ENCODE measurements around the gene INPP4B.
A peak's percentile ranks its signal among the peaks of the same experiment; 100 is the strongest.
"Not testable (repeated sequence)": the region's sequence is repeated elsewhere in the genome, so short reads cannot be mapped to it uniquely, and the experiment has no call there.

INPP4B gene

DNA sequence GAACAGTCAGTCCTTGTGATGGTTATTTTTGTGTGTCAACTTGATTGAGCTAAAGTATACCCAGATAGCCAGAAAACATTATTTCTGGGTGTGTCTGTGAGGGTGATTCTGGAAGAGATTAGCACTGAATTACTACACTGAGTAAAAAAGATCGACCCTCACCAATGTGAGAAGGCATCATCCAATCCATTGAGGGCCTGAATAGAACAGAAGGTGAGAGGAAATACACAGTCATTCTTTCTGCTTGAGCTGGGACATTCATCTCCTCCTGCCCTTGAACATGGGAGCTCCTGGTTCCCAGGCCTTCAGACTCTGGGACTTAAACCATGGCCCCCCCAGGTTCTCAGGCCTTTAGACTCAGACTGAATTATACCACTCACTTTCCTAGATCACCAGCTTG is 22.3 kb downstream of the INPP4B start:
- no peak for FAIRE-seq

GRCh38 chr4:142818476-142818875 is 27.6 kb downstream of the INPP4B start:
- peak; percentile 80 for FAIRE-seq

DNA sequence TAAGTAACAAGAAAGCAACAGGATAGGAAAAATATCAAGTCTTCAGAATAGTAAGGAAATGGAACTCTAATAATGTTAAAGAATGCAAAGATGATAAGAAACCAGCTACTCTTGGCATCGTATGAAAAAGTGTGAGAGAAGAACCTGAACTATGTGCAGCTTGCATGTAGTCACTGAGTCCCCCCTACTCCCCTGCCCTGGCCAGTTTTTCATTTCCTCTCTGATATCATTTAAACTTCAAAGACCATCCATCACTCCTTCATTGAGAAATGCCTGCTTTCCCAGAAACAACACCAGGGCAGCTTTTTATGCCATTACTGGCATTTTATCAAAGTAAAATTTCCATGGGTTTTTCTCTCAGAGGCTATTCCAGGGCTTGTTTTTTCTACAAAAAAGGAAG is 28.1 kb downstream of the INPP4B start:
- no peak for FAIRE-seq

DNA sequence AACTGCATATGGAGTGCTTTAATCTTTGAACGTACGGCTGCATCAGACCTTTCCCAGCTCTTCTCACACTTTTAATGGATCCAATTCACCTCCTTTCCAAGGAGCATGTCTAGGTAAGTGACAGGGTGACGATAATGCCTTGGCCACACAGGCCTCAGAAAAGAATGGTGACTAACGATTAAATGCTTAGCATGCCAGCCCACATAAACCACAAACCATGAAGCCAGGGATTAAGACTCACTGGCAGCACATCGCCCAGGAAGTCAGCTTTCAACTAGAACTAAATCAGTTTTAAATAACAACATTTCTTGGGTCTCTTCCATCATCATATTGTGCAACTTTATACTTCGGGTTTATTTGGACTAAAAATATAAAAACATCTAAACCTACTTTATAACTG is 28.7 kb downstream of the INPP4B start:
- FAIRE-seq = no peak

GRCh38 chr4:142815834-142816233 is 30.3 kb downstream of the INPP4B start:
- FAIRE-seq = peak; percentile 62

DNA sequence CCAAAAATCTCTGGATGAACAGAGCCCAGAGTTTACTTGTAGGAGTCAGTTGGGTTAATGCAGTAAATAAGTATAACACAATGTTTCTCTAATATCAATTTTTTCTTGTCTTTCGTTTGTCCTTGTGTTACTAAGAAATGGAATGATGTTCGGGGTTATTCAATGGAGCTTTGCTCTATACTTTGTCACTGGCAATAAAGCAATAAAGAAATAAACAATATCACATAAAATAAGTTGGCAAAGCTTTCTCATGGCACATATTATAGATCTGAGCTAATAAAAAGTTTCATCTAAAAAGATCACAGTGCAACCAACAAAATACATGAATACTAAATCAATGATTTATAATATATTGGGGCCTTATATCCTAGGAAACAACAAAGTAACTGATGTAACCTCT is 32.7 kb downstream of the INPP4B start:
- no peak for FAIRE-seq

- no peak for FAIRE-seq
Observed at GRCh38 chr4:142812091-142812490, 34.0 kb downstream of the INPP4B start.

- no peak for FAIRE-seq
Observed at GRCh38 chr4:142811034-142811433, 35.1 kb downstream of the INPP4B start.

GRCh38 chr4:142809559-142809958 is 36.5 kb downstream of the INPP4B start:
- FAIRE-seq = no peak

- FAIRE-seq = not testable (repeated sequence)
Observed at GRCh38 chr4:142803879-142804278, 42.2 kb downstream of the INPP4B start.

DNA sequence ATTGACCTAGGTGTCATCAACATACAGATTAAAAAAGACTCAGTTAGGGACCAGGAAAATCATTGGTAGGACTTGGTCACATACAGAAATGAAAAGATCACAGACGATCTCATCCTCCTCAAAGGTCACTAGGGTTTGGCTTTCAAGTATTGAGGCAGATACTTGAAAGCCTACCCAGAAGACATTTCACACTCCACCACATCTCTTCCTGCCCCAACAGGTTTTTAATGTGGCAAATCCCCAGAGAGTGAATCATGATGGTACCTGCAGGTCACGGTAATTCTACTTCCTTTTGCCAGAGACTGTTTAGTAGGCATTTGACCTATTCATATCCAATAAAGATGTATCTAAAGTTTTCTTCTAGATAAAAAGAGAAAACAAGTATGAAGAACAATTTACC is 44.1 kb downstream of the INPP4B start:
- FAIRE-seq = no peak

DNA sequence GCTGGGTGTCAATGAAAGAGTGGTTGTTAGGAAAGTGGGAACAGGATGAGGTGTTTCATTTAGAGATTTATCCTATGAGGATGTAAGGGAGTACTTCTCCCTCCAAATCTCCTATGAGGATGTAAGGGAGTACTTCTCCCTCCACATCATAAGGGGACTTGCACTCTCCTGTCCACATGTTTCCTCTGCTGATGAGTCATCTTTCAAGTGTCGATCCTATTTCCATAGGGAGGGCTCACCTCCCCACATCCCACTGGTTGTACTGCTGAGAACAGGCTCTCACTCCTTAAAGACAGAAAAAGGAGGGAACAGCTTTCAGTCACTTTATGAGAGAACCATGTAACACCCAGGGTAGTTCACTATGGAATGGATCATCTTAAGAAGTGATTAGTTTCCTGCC is 65.0 kb downstream of the INPP4B start:
- FAIRE-seq = no peak

- no peak for FAIRE-seq
Observed at GRCh38 chr4:142778900-142779299, 67.2 kb downstream of the INPP4B start.

DNA sequence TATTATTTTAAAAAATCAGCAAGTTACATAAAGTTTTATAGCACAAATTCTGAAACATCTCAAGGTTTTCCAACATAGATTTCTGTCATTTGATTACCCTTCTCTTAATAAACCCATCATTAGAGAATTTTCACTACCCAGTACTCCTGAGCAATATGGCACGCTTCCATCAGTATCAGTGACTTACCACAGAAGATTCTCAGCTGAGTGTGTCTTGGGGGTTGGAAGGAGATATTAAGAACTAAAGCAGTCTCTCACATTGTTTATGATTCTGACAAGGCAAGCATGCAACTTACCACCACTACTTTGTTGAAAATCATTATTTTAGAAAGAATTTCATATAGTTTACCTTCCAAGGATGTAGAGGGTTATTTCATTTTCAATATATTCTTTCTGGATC is 67.7 kb downstream of the INPP4B start:
- no peak for FAIRE-seq

DNA sequence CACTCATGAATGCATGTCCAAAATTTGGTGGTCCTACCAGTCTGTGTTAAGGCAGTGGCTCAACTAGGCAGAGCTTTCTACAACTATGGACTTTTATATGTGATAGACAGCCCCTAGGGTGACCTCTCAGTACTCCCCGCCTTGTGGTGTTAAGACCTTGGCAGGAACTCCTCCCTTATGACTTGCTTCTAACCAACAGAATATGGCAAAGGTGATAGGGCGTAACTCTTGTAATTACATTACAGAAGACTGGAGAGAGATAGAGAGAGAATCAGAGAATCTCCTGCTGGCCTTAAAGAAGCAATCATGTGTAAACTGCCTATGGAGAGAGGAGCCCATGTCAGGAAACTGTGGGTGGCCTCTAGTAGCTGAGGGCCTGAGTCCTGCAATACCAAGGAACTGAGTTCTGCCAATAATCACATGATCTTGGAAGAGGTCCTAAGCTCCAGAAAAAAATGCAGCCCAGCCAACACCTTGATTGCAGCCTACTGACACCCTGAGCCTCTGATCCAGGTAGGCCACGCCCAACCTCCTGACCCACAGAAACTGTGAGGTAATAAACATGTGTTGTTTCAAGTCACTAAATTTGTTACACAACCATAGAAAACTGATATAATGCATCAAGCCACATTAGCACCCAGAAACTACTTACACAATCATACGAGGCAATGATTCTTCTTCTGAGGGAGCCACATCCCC is 68.9 kb downstream of the INPP4B start:
- no peak for FAIRE-seq

DNA sequence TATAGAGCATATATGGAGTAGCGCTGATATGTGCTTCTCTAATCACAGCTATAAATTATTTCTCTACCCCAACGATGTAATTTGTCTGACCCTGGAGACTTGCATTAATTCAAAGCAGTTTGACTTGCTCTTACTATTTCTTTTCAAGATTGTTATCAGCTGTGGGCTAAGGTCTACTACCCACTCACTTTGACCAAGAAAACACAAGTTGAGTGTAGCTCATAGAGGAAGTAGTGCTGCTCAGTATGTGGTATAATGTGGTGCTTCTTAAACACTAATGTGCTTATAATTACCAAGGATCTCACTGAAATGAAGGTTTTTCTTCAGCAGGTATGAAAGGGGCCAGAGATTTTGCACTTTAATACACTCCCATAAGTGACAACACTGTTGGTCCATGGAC is 70.1 kb downstream of the INPP4B start:
- no peak for FAIRE-seq

DNA sequence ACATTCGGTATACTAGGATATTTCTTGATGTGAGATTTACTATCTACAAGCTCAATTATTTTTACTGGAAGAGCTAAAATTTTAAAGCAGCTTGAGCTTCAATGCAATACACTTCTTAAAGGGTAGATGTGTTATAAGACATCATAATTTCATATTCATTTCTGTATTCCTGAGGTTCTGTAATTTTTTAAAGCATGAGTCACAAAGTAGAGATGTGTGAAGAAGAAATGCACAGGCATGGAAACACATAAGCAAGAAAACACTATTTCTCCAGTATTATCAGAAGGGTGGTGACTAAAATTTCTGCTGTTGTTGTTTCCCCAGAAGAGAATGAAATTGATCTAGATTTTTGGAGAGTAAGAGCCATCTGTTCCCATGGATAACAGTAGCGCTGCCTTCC is 72.6 kb downstream of the INPP4B start:
- FAIRE-seq = no peak

DNA sequence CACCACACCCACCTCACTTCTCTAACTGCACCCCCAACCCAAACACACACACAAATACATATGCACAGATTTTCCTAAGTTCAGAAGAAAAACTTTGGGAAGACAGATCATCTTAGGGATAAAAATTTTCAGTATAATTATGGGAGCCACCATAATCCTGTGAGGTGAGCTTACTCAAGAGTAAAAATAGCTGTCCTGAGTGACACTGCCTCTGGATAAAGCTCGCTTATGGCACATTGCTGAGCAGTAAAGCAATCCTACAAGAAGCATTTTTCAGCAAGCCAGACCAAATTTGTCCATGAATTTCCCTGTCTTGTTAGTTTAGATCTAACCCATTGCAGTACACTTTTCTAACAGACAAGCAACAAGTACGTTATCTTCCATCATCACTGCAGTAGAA is 83.8 kb downstream of the INPP4B start:
- FAIRE-seq = no peak

DNA sequence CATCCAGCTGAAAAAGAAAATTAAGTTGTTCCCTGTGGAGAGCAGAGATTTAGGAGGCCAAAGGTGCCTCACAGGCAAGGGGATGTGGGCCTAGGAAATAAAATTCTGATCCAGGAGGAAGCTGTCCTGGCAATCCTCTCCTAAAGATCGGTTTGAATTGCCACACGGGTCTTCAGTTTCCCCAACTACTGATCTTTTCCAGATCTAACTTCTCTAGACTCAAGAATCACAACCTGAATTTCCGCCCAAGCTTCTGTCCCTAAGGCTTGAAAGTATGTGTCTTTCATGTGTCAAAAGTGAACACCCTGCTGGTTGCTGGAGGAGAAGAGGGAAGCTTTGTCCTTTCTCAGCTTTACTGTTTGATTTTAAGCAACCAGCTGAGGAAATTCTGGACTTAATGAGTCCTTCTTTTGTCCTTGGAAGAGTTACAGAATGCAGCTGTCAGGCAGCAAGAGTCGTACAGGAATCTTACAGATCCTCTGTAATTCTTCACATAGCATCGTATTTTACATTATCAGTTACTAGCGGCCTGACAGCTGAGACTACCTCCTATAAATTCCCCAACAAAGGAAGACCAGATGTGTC is 93.8 kb downstream of the INPP4B start:
- peak; percentile 45 for FAIRE-seq

DNA sequence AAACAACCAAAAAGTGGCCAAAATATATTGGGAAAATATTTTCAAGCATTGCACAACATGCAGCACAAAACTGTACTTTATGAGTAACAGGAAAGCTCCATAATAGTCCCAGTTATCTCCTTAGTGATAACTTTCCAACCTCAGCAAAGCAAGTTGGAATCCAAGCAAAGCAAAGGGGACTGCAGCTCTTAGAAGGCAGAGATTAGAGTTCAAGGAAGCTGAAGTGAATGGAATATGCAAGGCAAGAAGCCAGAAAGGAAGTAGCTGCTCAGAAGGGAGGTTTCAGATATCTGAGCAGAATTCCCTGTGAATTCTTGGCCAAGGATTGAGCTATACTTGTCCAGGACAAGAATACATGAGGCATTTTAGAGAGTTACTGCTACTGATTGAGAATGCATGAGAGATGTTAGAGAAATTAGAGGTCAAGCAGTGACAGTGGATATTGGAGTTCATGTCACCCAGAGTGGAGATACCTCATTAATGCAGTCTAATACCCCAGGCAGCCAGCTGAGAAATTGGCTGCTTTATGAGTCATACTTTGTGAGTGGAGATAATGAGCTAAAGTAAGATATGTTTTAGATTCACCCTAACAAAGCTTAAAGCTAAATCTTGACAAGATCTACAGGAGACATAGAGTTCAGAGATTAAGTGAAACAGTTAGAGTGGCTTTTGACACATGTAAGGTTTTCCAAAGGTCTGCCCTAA is 102.8 kb downstream of the INPP4B start:
- no peak for FAIRE-seq

GRCh38 chr4:142741995-142742394 is 104.1 kb downstream of the INPP4B start:
- FAIRE-seq = no peak

- FAIRE-seq = no peak
Observed at GRCh38 chr4:142728233-142728632, 117.9 kb downstream of the INPP4B start.

DNA sequence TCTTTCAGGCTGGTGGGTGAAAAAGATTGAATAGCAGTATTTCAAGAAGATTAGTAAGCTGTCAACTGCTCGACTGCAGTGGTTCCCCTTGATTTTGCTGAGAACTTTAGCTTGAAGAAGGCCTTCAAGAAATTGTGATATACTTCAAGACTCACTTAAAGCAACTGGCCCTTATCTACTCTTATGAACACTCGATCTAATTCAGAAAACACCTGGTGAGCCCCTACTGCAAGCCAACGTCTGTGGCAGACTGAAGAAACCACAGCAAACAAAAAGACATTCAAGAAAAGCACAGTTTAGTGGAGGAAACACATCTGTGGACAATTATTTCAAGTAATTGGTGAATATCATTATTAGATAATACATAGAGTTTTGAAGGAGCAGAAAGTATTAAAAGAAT is 119.0 kb downstream of the INPP4B start:
- no peak for FAIRE-seq

DNA sequence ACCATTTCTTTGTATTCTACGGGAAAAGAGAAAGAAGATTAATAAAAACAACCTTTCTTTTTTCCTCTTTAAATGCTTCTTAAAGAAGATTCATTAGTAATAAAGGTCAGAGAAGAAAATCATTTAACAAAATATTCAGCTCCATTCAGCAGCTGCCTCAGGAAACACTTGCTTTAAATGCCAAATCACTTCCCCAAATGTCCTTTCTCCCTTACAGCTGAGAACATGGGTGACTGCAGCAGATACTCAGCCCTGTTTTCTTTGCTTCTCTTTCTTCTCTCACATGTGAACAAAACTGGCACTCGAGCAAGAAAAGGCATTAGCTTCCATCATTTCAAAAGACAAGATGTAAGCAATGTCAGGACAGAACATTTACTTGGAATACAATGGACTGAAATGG is 120.2 kb downstream of the INPP4B start:
- FAIRE-seq = no peak

All from G401.6 (cell line).